Ishikawa (cell line): ENCODE data around the gene CCDC97.

Experiments
- CEBPB ChIP-seq: IDR thresholded peaks from 2 replicates; pipeline ENCODE4 v1.6.1; 2012
- CREB1 ChIP-seq: IDR thresholded peaks from 2 replicates; pipeline ENCODE4 v1.6.1; 2012; ENCODE audit warnings: low read depth
- EGR1 ChIP-seq: IDR thresholded peaks from 2 replicates; pipeline ENCODE4 v1.6.1; 2012
- EP300 ChIP-seq: IDR thresholded peaks from 2 replicates; pipeline ENCODE4 v1.6.1; 2012; ENCODE audit warnings: borderline replicate concordance
- FOXM1 ChIP-seq: IDR thresholded peaks from 2 replicates; pipeline ENCODE4 v1.6.1; 2012; ENCODE audit warnings: low read depth, borderline replicate concordance
- MAX ChIP-seq: IDR thresholded peaks from 2 replicates; pipeline ENCODE4 v1.6.1; 2012
- NFIC ChIP-seq: IDR thresholded peaks from 2 replicates; pipeline ENCODE4 v1.6.1; 2012
- RAD21 ChIP-seq: IDR thresholded peaks from 2 replicates; pipeline ENCODE4 v1.6.1; 2012; ENCODE audit warnings: low read depth
- REST ChIP-seq: IDR thresholded peaks from 2 replicates; pipeline ENCODE4 v1.6.1; 2012; ENCODE audit warnings: low read depth, mild to moderate bottlenecking
- TAF1 ChIP-seq: IDR thresholded peaks from 2 replicates; pipeline ENCODE4 v1.6.1; 2012; ENCODE audit warnings: low read depth, mild to moderate bottlenecking
- TCF12 ChIP-seq: IDR thresholded peaks from 2 replicates; pipeline ENCODE4 v1.6.1; 2012; ENCODE audit warnings: low read depth
- TEAD4 ChIP-seq: IDR thresholded peaks from 2 replicates; pipeline ENCODE4 v1.6.1; 2012
- USF1 ChIP-seq: IDR thresholded peaks from 2 replicates; pipeline ENCODE4 v1.6.1; 2012
- YY1 ChIP-seq: IDR thresholded peaks from 2 replicates; pipeline ENCODE4 v1.6.1; 2012; ENCODE audit warnings: low read depth
- ZBTB7A ChIP-seq: IDR thresholded peaks from 2 replicates; pipeline ENCODE4 v1.6.1; 2012; ENCODE audit warnings: low read depth

Gene CCDC97

GRCh38 chr19:41288673-41289530 is 21.1 kb upstream of the CCDC97 start:
- no peak for TF ChIP-seq FOXM1
- TF ChIP-seq TAF1 = no peak
- TF ChIP-seq NFIC = no peak
- no peak for TF ChIP-seq TEAD4
- TF ChIP-seq ZBTB7A = no peak
- TF ChIP-seq EGR1 = no peak
- TF ChIP-seq CEBPB = no peak
- TF ChIP-seq USF1 = no peak
- no peak for TF ChIP-seq EP300
- no peak for TF ChIP-seq REST
- TF ChIP-seq CREB1 = no peak
- no peak for TF ChIP-seq RAD21
- no peak for TF ChIP-seq MAX
- no peak for TF ChIP-seq TCF12
- no peak for TF ChIP-seq YY1

- TF ChIP-seq REST = peak; percentile 38; the same call in 1 of the 2 replicates
Observed at GRCh38 chr19:41289814-41290213, 20.2 kb upstream of the CCDC97 start.

GRCh38 chr19:41294393-41294792 is 15.6 kb upstream of the CCDC97 start:
- TF ChIP-seq RAD21 (no peak), USF1 (no peak), MAX (no peak), ZBTB7A (no peak), CEBPB (no peak), YY1 (no peak), NFIC (no peak), EGR1 (no peak), TEAD4 (no peak), TCF12 (no peak)

GRCh38 chr19:41295499-41295898 is 14.5 kb upstream of the CCDC97 start:
- TF ChIP-seq TEAD4 = no peak

GRCh38 chr19:41296433-41296871 is 13.5 kb upstream of the CCDC97 start:
- TF ChIP-seq EP300 = no peak
- no peak for TF ChIP-seq REST
- no peak for TF ChIP-seq MAX
